K562 (cell line): ENCODE measurements around the gene GLUD1. TPM values are rescaled to one million over a fixed set of nuclear protein-coding genes. Genes with fewer than 3 reads are reported as not detected.

ENCODE experiments used
- ATAC-seq: fragments of 200-7000 bp; cut with Tn5 transposase; 3 replicates; pipeline ENCODE4 v1.9.1; 2020; ENCODE audit warnings: moderate library complexity
- BruUV-seq: library from RNA; stranded (reverse); fragments of 400-500 nt; replicated peaks from 2 replicates; lab custom pipeline; 2021; lab: Mats Ljungman, UMichigan
- CTCF ChIA-PET: fragments of 300-600 bp; formaldehyde crosslinking; extraction: SDS; loops from one replicate; lab custom pipeline; 2021; ENCODE audit warnings: low intra/inter-chr PET ratio; lab: Yijun Ruan, JAX
- POLR2A ChIA-PET: fragments of 300-600, 350-650 bp; sonication (Branson Sonifier 250); formaldehyde crosslinking; extraction: SDS; loops from one replicate; lab custom pipeline; 2021; ENCODE audit warnings: antibody characterized with exemption, inconsistent platforms; lab: Yijun Ruan, JAX
- DNase-seq, 4 experiments: peaks; one replicate each; pipeline versions ENCODE4 v3.0.0 to v3.0.0-alpha.2; 2011 to 2018; ENCODE audit warnings: low spot score in 3 of 4, mixed read lengths in 3 of 4; ENCODE audit errors: extremely low read depth in 1 of 4
- FAIRE-seq: peaks from 2 replicates; lab custom pipeline; 2011; peaks lifted over from hg19 to GRCh38; lab: Jason Lieb, UNC
- H2AFZ ChIP-seq: 2 replicates; pipeline ENCODE4 v1.6.0; 2011; ENCODE audit warnings: low read depth, low read length, control low read depth, inconsistent platforms
- H3K27ac ChIP-seq: fragments of 200-600 bp; 3 replicates; pipeline ENCODE4 v1.8.0; 2011; ENCODE audit warnings: low read depth, mild to moderate bottlenecking, control low read depth, inconsistent platforms, low read length, moderate library complexity, mixed read lengths; ENCODE audit errors: extremely low read depth
- H3K27me3 ChIP-seq, 2 experiments: fragments of 300-600 bp in 1 of 2; 2 replicates in 1 of 2; 3 replicates in 1 of 2; pipeline versions ENCODE4 v1.6.0 to v1.8.0; 2011; ENCODE audit warnings: inconsistent platforms in 2 of 2, low read length in 2 of 2, mild to moderate bottlenecking in 1 of 2, mixed read lengths in 1 of 2, moderate library complexity in 1 of 2; ENCODE audit not compliant: control insufficient read depth in 2 of 2, insufficient read depth in 2 of 2
- H3K36me3 ChIP-seq: fragments of 300-600 bp; 3 replicates; pipeline ENCODE4 v1.8.0; 2011; ENCODE audit warnings: mild to moderate bottlenecking, low read length, inconsistent platforms; ENCODE audit not compliant: control insufficient read depth, insufficient read depth
- H3K4me1 ChIP-seq, 2 experiments: fragments of 200-600 bp in 1 of 2; replicated peaks in 1 of 2; 2 replicates in 1 of 2; 3 replicates in 1 of 2; pipeline versions ENCODE4 v1.5.1 to v1.8.0; 2011; ENCODE audit warnings: inconsistent platforms in 2 of 2, low read length in 2 of 2, mild to moderate bottlenecking in 1 of 2, mixed read lengths in 1 of 2, moderate library complexity in 1 of 2; ENCODE audit not compliant: control insufficient read depth in 2 of 2, insufficient read depth in 2 of 2
- H3K4me2 ChIP-seq: 2 replicates; pipeline ENCODE4 v1.6.1; 2011; ENCODE audit warnings: low read length, control low read depth, inconsistent platforms, mixed read lengths; ENCODE audit not compliant: insufficient read depth
- H3K4me3 ChIP-seq: fragments of 200-600 bp; sonication (generic), shearing (Covaris generic); 2 replicates; pipeline ENCODE4 v1.5.1; 2016; ENCODE audit warnings: control low read depth, inconsistent platforms
- H3K79me2 ChIP-seq: fragments of 200-600 bp; 3 replicates; pipeline ENCODE4 v1.8.0; 2011; ENCODE audit warnings: low read length, inconsistent platforms; ENCODE audit not compliant: control insufficient read depth, insufficient read depth
- H3K9ac ChIP-seq, 2 experiments: 2 replicates each; pipeline versions ENCODE4 v1.6.0 to v1.6.1; 2011; ENCODE audit warnings: low read depth in 2 of 2, low read length in 2 of 2, control low read depth in 1 of 2, inconsistent platforms in 1 of 2, mild to moderate bottlenecking in 1 of 2, mixed read lengths in 1 of 2; ENCODE audit not compliant: insufficient read depth in 1 of 2
- H3K9me1 ChIP-seq: one replicate; pipeline ENCODE4 v1.6.0; 2011; ENCODE audit warnings: inconsistent platforms, mild to moderate bottlenecking, low read length, moderate library complexity; ENCODE audit not compliant: control insufficient read depth, insufficient read depth
- H3K9me3 ChIP-seq: replicated peaks from 2 replicates; pipeline ENCODE4 v1.5.1; 2011; ENCODE audit warnings: low read depth, low read length, inconsistent platforms; ENCODE audit not compliant: control insufficient read depth, insufficient read depth
- H4K20me1 ChIP-seq: replicated peaks from 2 replicates; pipeline ENCODE4 v1.6.1; 2011; ENCODE audit warnings: low read length, inconsistent platforms, mixed read lengths; ENCODE audit not compliant: control insufficient read depth, insufficient read depth
- CREB5 ChIP-seq: fragments of 250-450 bp; sonication (Bioruptor Pico); IDR thresholded peaks from 2 replicates; pipeline ENCODE4 v1.5.0; 2020; ENCODE audit warnings: mild to moderate bottlenecking
- FOXP4 ChIP-seq: sonication (generic); formaldehyde crosslinking; IDR thresholded peaks from 2 replicates; pipeline ENCODE4 v1.8.0; 2022; ENCODE audit warnings: mild to moderate bottlenecking, missing genetic modification reagents, borderline replicate concordance
- GABPB1 ChIP-seq: sonication (generic); formaldehyde crosslinking; IDR thresholded peaks from 2 replicates; pipeline ENCODE4 v1.8.0; 2022; ENCODE audit warnings: mild to moderate bottlenecking, missing genetic modification reagents
- HOXB6 ChIP-seq: fragments of 250-450 bp; sonication (Bioruptor Pico); IDR thresholded peaks from 2 replicates; pipeline ENCODE4 v1.5.1; 2022; ENCODE audit warnings: mild to moderate bottlenecking, borderline replicate concordance
- NR2F6 ChIP-seq: fragments of 450-650 bp; formaldehyde crosslinking; IDR thresholded peaks from 2 replicates; pipeline ENCODE4 v1.4.0; 2020; ENCODE audit warnings: mild to moderate bottlenecking
- RAD51 ChIP-seq: fragments of 450-650 bp; IDR thresholded peaks from 2 replicates; pipeline ENCODE4 v1.7.1; 2016; ENCODE audit warnings: low read depth, mild to moderate bottlenecking, borderline replicate concordance
- SOX6 ChIP-seq: fragments of 450-650 bp; IDR thresholded peaks from 2 replicates; pipeline ENCODE4 v1.6.1; 2014; ENCODE audit warnings: mild to moderate bottlenecking
- ZC3H8 ChIP-seq: fragments of 450-650 bp; IDR thresholded peaks from 2 replicates; pipeline ENCODE4 v1.6.1; 2017
- ZFX ChIP-seq: sonication (generic); formaldehyde crosslinking; IDR thresholded peaks from 2 replicates; pipeline ENCODE4 v1.8.0; 2022; ENCODE audit warnings: mild to moderate bottlenecking, missing genetic modification reagents, moderate library complexity
- ZNF436 ChIP-seq: fragments of 250-450, 450-650 bp; sonication (Bioruptor Pico); formaldehyde crosslinking; IDR thresholded peaks from 2 replicates; pipeline ENCODE4 v1.7.0; 2020; ENCODE audit warnings: mild to moderate bottlenecking
- WGBS: fragments of 100-300 bp; shearing (Covaris generic); methylation state at CpG from one replicate; pipeline ENCODE4 v1.1.6; 2016; ENCODE audit warnings: low coverage, mixed read lengths; ENCODE audit not compliant: insufficient coverage; ENCODE audit errors: missing lambda C conversion rate; 5-methylcytosine and 5-hydroxymethylcytosine counted together
- in situ Hi-C: fragments of 300-500 bp; cut with MboI; formaldehyde crosslinking; loops from 4 replicates; pipeline ENCODE4 v1.15.0; 2018; ENCODE audit warnings: inconsistent platforms, mixed read lengths
- intact Hi-C: fragments of 100-400 bp; cut with micrococcal nuclease; formaldehyde crosslinking; loops from 2 replicates; pipeline ENCODE4 v1.14.2; 2022
- polyA plus RNA-seq, 8 experiments: library from polyadenylated mRNA; depleted of rRNA in 4 of 8; stranded (reverse) in 5 of 8; unstranded in 3 of 8; fragments of >200 nt; fragmentation: Nextera tagmentation in 2 of 8; fragmentation: Illumina TruSeq in 1 of 8; extraction: Ambion mirVana in 2 of 8; extraction: Trizol in 1 of 8; gene quantifications; 2 replicates each; pipeline versions ENCODE4 v1.2.1 to v1.2.3, GENCODE V29; 2011 to 2014; ENCODE audit warnings: inconsistent platforms in 1 of 8, missing spikeins in 1 of 8
- total RNA-seq, 7 experiments: library from RNA; depleted of rRNA in 6 of 7; stranded (reverse); fragments of >200 nt in 6 of 7; fragmentation: Illumina TruSeq in 2 of 7; extraction: Trizol in 2 of 7; gene quantifications; 2 replicates each; pipeline versions ENCODE4 v1.2.1 to v1.2.3, GENCODE V29; 2011 to 2021; ENCODE audit warnings: low replicate concordance in 1 of 7

Gene GLUD1
- total and polyA plus RNA-seq, 9 of the 15 experiments (the other 6 are each of a cell fraction or from before 2014, with no cell fraction given) = 21.9 to 92.0 (median 76.3) TPM

GRCh38 chr10:87038286-87038717, 56.3 kb downstream of the GLUD1 start (continued):
- TF ChIP-seq RAD51 = no peak

GRCh38 chr10:87036623-87037022, 58.0 kb downstream of the GLUD1 start:
- H4K20me1 ChIP-seq = no peaks in the 10 kb centered on the region
- 0 out of 5 replicates have a peak, but pooled peaks cover 0 to 4% of the 10 kb centered on the region in 2 experiments for H3K27me3 ChIP-seq
- H3K36me3 ChIP-seq = no peaks in the 10 kb centered on the region
- intact Hi-C loops (no loop called here), in situ Hi-C loops (no loop called here)
- H3K9ac ChIP-seq = no peak overlapping the region
- no TSS peak for BruUV-seq
- CTCF ChIA-PET = no interaction called here
- H3K4me2 ChIP-seq = no peak overlapping the region
- no peak for TF ChIP-seq ZFX (CRISPR knock-in tag)
- no peak for TF ChIP-seq HOXB6 (CRISPR knock-in tag)
- TF ChIP-seq GABPB1 (CRISPR knock-in tag) = no peak
- no peak for TF ChIP-seq ZNF436 (CRISPR knock-in tag)
- TF ChIP-seq CREB5 (CRISPR knock-in tag) = no peak
- TF ChIP-seq SOX6 = no peak
- no peak for TF ChIP-seq FOXP4 (CRISPR knock-in tag)
- TF ChIP-seq ZC3H8 = no peak
- TF ChIP-seq NR2F6 (CRISPR knock-in tag) = no peak
- 50% methylated on average over 1 of the region's 1 CpG for WGBS
- H3K9me3 ChIP-seq = no peaks in the 10 kb centered on the region
- no peaks in the 10 kb centered on the region for H3K4me1 ChIP-seq
- H3K9me1 ChIP-seq = no peaks in the 10 kb centered on the region
- POLR2A ChIA-PET = no interaction called here
- no peak overlapping the region for H2AFZ ChIP-seq
- no peaks in the 10 kb centered on the region for H3K79me2 ChIP-seq
- FAIRE-seq = no peak
- H3K27ac ChIP-seq = no peak overlapping the region
- no peak for DNase-seq
- ATAC-seq = no peak
- no peak overlapping the region for H3K4me3 ChIP-seq
